Stimulated activated CD4-positive, alpha-beta T cell treated with anti-CD3 and anti-CD28 coated beads, TNF-alpha, amount 100 ng/mL, for 48 hours (primary cell): ENCODE measurements around the gene ATOH8.
A peak's percentile ranks its signal among the peaks of the same experiment; 100 is the strongest.
"Not testable (repeated sequence)": the region's sequence is repeated elsewhere in the genome, so short reads cannot be mapped to it uniquely, and the experiment has no call there.

Experiments
- DNase-seq, 3 donors: peaks; one replicate each; pipeline ENCODE4 v3.0.0-alpha.2; 2020; ENCODE audit warnings: low read depth in 3 of 3

The ATOH8 gene, protein sequence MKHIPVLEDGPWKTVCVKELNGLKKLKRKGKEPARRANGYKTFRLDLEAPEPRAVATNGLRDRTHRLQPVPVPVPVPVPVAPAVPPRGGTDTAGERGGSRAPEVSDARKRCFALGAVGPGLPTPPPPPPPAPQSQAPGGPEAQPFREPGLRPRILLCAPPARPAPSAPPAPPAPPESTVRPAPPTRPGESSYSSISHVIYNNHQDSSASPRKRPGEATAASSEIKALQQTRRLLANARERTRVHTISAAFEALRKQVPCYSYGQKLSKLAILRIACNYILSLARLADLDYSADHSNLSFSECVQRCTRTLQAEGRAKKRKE

DNA sequence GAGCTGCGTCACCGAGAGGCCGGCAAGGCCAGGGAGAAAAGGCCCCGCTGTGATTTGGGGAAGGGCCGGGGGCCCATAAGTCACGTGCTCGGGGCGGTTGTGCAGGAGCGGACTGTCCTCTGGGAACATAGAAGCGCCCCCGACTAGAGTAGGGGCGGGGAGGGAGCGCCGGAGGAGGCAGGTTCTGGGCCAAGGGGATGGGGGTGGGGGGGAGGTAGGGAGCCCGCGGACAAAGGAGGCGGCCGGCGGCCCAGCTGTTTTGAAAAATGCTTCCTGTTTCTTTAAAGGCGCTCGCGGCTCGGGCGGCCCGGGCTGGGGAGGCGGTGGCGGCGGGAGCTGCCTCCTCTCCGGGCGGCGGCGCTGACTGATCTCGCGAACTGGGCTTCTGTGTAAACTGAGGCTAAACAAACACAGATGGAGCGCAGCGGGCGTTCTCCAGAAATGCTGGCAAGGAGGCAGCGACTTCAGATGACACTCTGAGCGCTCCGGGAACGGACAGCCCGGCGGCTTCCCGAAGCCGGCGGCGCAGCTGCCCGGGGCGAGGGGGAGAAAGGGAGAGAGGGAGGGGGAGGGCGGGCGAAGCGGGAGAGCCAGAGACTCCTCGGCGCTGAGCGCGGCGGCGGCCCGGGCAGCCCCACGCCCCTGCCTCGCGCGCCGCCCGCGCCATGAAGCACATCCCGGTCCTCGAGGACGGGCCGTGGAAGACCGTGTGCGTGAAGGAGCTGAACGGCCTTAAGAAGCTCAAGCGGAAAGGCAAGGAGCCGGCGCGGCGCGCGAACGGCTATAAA, at the start of gene ATOH8:
ATOH8 (plus strand) TSS at position 467 of the 788 bp plus-strand sequence; CDS start at position 666, 199 bp downstream.
- DNase-seq, result no peak

DNA sequence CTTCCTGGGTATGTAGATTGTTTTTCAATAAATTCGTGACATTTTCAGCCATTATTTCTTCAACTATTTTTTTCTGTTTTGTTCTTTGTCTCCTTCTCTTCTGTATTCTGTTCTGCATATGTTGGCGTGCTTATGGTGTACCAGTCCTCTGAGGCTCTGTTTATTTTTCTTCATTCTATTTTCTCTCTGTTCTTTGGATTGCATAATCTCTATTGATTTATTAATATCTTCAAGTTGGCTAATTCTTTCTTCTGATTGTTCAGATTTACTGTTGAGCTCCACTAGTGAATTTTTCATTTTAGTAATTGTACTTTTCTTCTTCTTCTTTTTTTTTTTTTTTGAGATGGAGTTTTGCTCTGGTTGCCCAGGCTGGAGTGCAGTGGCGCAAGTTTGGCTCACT, 49.8 kb upstream of the ATOH8 start:
- DNase-seq, result no peak

DNA sequence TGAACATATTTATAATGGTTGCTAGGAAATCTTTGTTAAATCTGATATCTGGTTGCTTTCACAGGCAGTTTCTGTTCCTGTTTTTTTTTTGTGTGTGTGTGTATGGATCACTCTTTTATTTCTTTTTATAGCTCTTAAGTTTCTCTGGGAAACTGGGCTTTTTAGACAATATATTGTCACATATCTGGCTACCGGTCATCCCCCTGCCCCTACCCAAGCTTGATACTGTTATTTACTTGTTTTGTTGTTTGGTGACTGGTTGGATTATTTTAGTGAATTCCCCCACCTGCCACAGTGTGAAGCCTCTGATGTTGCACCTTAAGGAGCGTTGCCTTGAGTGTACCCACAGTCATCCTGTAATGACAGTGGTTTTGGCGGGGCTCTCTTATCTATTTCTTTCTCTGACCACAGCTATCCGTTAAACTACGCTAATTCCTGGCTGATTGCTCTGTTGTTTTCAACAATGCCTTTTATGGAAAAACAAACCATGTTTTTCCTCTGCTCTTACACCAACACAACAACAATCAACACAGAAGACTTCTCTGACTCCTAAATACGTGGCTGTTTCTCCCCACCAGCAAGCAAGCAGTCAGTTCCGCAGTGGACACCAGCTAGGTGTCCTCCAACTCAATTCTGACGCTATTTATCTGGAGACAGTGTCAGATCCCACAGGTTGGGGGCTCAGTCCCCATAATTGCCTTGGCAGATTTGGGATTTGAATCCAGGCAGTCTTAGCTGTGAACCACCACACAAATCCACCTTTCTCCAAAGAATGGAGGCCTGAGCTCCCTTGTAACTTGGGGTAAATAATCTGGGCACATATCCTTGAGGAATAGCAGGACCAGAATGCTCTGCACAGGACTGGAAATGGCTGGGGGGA, 48.8 kb upstream of the ATOH8 start:
- no peak for DNase-seq

DNA sequence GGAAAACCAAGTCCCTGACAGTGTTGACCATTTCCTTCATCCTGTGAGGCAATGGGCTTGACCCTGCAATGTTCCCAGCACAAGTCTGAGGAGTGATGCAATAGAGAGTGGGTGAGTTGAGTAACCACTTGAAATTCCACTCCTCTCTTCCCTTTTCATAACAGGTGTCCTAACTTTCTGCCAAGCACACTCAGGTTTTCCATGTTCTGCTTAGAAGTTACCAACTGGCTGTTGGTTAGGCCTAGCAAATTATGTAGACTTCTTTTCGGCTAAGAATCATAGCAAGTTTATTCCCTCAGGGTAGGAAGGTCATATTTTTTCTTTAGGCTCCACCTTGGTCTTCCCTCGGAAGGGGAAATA, 48.1 kb upstream of the ATOH8 start:
- DNase-seq, result no peak

DNA sequence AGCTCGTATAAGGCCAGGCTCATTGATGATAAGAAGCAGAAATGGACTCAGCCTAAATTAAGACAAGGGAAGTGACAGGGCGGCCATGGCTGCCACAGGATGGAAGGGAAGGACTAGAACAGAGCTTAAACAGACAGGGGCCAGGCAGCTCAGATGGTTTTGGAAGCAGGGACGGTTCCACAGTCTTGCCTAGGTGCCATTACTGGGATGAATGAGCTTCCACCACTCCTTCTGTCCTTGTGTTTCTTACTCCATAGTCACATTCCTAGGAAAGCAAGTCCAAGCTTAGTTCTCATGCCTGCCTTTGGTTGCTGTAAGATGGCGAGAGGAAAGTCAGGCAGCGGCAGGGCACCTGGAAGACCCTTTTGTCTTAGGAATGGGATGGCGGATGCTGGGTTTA, 47.7 kb upstream of the ATOH8 start:
- DNase-seq, result no peak

DNA sequence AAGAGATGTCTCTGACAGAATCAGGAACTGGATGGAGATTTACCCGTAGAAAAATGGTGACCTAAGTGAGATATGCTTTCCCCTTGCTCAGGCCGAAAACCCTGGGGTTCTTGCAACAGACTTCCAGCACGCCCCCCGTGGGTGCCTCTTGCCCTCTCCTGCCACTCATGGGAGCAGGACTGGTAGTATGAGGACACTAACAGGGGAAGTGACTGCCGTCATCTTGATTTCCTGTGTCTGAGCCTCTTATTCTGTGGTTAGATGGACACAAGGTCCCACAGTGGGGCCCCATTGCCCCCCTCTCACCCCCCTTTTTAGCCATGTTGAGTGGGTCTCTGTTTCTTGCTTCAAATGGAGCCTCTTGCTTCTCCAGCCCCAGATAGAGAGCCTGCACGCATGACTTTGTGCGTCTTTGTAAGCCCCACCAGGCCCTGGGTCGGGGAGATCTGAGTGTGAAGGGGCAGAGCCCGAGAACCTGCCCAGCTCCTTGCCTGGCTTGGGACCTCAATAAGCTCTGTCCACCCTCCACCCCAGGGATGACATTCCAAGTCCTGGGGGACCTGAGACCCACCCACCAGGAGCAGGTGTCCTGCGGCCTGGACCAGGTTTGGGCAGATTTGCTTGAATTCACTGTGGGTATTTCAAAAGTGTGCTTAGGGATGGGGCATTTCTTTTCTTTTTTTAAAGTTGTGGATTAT, 47.0 kb upstream of the ATOH8 start:
- DNase-seq, result no peak

DNA sequence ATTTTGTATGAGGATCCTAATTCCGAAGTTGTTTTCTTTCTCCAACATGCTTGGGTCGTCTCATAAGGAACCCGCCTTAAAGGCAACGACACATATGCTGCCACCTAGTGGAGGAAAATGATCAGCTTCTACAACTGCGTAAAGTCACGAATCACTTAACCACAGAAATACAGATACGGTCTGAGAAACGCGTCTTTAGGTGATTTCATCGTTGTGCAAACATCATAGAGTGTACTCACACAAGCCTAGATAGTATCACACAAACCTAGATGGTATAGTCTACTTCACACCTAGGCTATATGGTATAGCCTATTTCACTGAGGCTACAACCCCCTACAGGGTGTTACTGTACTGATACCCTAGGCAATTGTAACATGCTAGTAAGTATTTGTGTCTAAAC, 46.5 kb upstream of the ATOH8 start:
- peak; percentile 28 to 74 (median 48) for DNase-seq

DNA sequence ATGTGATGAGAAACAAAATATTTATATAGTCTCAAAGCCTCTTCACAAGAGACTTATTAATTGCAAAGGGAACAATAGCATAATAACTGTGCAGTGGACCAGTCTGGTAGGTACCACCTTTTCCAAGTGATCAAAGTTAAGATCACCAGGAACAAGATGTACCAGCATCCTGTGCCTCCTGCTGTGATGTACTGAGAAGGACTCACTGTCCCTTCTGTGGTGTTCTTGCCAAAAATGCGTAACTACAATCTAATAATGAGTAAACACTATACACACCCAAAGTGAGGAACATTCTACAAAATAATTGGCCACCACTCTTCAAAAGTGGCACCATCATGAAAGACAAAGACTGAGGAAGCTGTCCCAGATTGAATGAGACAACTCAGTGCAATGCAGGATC, 45.1 kb upstream of the ATOH8 start:
- DNase-seq, result no peak

DNA sequence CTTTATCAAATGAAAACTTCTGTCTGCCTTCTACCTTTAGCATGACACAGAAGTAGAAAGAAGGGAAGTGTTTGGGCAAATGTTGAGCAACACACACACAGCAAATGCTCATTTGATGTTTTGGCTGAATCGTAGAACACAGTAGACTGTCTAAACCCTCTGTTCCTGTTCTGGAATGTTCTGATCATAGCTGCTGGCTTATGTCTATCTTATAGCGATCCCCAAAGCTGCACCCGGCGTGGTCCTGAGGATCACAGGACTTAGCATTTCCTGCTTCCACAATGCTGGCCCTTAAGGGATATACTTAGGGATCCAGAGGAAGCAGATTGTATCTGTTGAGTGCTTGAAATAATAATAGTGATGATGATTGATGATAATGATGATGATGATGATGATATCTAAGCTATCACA, 44.4 kb upstream of the ATOH8 start:
- no peak for DNase-seq

DNA sequence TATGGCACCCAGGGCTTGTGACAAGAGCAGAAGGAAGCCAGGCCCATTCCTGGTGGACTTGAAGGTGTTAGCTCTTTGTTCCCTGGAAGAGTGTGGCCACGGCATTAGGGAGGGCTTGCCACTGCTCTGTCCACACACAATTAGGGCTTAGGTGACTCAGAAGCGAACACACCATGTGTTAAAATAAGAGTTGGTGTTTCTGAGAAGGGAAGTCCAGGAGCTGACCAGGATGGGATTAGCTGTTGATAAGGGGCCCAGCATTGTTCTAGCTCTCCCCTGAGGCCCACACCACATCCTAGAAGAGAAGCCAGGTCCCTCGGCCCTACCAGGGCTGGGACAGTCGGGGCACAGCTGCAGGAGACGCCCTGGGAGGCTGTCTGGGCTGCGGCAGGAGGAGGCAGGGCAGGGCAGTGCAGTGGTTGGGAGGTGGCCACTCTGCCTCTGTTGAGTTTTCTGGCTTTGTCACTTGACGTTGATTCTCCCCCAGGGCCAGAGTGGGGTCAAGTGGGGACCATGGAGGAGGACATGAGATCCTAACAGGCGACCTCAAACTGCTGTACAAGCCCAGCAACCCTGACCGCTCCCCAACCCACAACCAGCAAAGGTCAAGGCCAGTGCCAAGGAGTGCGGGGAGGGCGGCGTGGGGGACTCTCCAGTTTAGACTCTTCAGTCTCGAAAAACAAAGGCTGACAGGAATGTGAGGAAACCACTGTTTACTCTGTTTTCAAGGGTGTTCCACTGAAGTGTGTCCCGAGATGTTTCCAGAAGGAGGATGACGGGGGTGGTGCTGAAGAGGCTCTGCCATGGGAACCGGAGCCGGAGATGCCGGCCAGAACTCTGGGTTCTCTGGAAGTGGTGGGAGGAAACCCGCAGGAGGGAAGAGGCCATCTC, 42.9 kb upstream of the ATOH8 start:
- DNase-seq, result no peak

DNA sequence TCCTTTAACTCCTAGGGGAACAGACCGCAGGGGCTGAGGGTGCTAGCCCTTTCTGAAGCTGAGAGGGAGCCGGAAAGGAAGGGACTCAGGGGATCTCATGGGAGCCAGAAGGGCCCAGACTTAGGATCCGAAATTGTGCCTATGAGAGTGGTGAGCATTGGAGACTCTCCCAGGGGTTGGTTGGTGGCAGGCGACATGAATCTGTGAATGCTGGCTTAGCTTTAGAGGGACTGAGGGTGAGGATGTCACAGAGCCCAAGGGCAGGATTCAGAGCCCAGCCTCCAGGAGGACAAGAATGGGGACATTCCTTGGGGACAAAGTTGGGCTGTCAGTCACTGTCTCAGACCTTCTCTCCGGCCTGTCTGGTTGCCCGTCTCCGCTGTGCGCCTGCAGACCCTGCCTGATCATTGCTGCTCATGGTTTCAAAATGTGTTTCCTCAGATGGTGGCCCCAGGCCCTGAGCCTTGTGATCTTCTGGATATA, 42.2 kb upstream of the ATOH8 start:
- DNase-seq, result no peak

DNA sequence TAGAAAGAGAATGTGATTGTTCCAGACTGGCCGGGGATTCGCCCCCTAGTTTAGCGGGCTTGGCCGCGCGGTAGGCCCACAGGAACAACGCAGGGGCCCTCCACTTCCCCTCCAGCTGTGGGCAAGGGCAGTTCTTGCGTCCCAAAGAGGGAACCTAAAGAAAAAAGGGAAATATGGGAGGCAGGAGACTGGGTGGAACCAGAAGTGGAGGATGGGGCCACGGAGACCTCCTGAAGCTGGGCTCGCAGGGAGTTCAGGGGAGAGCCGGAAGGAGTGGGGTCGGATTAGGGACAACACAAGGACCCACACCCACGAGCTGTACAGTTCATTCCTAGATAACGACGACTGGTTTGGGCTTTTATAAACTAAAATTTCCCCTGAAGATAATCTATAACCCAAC, 41.5 kb upstream of the ATOH8 start:
- no peak for DNase-seq

DNA sequence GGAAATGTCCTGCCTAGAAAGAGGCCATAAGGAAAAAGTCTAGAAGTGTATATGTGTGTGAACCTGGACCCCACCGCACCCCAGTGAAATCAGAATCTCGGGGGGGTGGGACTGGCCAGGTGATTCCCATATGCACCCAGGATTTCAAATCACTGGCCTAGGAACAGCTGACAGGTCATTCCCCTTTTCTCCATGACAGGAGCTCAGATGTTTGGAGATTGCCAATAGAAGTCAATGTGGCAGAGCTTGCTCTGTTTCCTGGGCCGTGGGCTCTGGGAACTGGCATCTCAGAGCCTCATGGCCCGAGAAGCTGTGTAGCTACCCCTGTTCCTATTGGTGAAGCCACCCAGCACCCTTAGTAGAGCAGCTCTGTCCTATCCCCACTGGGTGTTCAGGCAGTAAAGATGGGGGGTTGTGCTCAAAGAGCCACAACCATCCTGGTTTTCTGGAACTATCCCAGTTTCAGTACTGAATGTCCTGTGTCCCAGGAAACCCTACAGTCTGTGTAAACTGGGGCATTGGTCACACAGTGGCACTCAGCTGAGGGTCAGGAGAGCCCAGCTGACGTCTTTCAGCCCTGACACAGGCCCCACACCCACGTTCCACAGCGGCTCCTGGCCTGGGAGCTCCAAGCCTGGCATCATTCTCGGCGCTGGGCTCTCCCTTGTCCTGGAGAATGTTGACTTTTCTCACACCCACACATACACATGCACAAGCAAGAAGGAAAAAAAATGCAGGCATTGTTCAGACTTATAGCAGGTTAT, 40.8 kb upstream of the ATOH8 start:
- DNase-seq, result no peak

DNA sequence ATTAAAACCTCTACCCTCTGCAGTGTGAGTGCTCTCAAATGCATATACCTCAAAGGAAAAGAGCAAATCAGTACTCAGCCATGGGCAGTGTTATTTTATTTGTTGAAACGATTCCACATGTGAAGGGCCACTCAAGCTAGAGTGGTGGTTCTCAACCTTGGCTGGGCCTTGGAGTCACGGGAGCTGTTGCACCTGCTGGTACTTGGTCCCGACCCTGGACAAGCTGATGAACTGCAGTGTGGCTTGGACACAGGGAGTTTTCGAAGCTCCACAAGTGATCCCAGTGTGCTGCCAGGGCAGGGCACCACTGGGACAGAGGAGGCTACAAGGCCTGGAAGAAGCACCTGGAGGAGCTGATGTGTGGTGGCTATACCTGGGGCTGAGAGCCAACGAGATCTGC, 40.0 kb upstream of the ATOH8 start:
- DNase-seq, result no peak

DNA sequence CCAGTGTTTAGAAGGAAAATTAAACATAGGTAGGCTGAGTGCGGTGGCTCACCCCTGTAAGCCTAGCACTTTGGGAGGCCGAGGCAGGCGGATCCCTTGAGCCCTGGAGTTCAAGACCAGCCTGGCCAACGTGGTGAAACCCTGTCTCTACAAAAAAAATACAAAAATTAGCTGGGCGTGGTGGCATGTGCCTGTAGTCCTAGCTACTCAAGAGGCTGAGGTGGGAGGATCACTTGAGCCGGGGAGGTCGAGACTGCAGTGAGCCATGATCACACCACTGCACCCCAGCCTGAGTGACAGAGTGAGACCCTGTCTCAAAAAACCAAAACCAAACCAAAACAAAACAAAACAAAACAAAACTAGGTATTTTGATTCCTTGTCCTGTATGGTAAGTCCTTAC, 39.4 kb upstream of the ATOH8 start:
- DNase-seq, result not testable (repeated sequence)

DNA sequence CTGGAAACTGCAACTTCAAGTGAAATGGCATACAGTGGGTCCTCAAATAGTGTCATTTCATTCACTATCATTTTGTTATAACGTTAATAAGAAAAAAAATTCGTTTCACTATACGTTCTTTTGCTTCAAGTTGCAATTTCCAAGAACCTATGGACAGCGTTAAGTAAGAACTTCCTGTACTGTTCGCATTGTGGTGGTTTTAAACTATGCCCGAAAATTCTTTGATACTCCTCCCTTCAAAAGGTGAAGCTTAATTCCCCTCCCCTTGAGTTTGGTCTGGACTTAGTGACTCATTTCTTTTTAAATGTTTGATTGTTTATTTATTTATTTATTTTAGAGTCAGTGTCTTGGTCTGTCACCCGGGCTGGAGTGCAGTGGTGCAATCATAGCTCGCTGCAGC, 39.0 kb upstream of the ATOH8 start:
- no peak for DNase-seq

DNA sequence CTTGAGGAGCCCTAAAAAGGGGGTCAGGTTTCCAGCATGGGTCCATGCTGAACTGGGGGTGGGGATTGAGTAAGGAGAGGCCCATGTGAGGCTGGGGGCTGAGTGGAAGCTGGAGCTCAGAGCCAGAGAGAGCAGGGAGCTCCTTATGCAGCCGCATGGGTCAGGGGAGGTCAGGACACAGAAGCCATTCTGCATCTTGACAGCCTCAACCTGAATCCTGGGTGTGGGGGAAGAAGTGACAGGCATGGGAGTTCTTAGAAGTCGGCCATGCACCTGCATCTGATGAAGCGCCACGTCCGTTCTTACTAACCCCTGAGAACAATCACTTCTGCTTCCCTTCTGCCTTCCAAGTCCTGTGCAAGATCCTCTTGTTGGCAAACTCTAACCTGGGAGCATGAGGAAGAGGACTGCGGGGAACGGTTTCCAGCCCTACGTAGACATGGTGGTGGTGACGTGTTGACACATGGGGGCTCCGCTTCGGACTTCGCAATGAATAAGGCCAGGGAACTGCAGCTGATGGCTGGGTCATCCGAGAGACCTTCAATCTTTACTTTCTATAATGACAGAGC, 37.4 kb upstream of the ATOH8 start:
- no peak for DNase-seq

DNA sequence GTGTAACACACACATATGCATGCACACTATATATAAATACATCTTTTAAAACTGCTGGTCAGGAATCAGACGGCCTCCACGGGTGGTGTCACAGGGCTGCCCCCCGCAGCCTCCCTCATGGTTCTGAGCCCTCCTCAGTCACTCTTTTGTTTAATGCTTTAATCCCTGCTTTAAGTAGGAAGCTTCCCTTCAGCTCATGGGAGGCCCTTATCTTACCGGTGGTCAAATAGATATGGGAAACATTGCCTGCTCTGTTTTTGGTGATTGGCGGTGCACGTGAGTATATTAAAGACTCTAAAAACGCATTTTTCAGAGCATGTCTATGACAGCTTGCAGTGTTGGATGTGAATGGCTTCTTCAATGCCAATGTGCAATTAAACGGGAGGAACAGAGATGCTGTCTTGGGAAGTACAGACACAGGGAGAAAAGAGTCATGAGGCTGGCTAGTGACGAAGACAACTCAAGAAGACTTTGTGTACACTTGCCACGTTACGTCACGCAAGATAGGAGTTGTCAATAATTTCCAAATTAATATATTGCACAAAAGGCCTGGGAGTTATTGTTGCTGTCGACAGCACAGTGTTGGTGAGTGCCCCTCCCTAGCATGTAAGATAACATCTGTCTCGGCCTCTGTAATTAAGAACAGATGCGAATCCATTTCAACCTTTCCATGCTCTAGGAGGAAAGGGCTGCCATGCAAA, 36.3 kb upstream of the ATOH8 start:
- DNase-seq, result no peak

DNA sequence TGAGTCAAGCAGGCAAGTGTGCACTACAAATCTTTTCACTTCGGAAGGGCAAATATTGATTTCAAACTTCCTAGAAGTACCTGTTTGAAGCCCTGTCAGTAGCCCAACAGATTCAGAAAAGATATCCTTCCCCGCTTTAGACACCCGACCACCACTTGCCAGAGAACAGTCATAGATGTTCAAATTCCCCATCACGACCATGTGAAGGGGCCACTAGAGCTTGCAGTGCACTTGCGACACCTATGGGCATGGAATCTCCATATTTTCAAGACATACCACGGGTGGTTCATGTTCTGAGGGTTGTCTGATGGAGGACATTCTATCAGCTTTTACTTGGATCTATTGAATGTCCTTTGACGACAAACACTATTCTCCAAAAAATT, 35.8 kb upstream of the ATOH8 start:
- no peak for DNase-seq
